Measurements from ENCODE around the gene CLK4. TPM values are rescaled to one million over a fixed set of nuclear protein-coding genes. Genes with fewer than 3 reads are reported as not detected.

Gene CLK4
- total and polyA plus RNA-seq, 12 donors: 7.3 to 57.0 (median 29.0) TPM

DNA sequence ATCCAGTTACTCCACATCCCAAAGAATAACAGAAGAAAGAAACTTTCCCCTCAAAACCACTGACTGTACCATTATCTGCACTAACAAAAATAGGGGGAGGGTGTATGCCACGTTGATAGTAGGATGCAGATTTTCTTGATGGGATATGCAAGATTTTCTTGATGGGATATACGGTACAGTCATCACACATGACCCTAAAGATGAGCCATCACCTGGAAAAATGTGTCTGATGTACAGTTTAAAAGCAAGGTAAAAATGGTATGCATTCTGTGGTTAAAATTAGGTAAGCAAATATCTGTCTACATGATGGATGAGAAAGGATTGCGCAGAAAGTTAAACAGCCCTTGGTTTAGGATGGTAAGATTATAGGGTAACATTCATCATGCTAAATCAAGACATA is 45.2 kb downstream of the CLK4 start:
- WGBS, 4 donors: 71 to 75% (median 73%) methylated on average over 3 of the region's 3 CpGs
- peaks cover 11% of the 10 kb centered on the region for H3K27me3 ChIP-seq
- no peaks in the 10 kb centered on the region for H3K9me3 ChIP-seq (replicated peaks in 1 of 3)
- no peak for DNase-seq
- no peaks in the 10 kb centered on the region for H3K36me3 ChIP-seq (replicated peaks in 1 of 2)
- no peaks in the 10 kb centered on the region for H3K4me1 ChIP-seq (replicated peaks in 1 of 2)
- no peak overlapping the region for H3K4me3 ChIP-seq
- intact Hi-C loops (cut with DNase I): no loop called here
- TF ChIP-seq POLR2A (IDR thresholded peaks at IDR 0.05): no peak
- TF ChIP-seq, protein P1, sequence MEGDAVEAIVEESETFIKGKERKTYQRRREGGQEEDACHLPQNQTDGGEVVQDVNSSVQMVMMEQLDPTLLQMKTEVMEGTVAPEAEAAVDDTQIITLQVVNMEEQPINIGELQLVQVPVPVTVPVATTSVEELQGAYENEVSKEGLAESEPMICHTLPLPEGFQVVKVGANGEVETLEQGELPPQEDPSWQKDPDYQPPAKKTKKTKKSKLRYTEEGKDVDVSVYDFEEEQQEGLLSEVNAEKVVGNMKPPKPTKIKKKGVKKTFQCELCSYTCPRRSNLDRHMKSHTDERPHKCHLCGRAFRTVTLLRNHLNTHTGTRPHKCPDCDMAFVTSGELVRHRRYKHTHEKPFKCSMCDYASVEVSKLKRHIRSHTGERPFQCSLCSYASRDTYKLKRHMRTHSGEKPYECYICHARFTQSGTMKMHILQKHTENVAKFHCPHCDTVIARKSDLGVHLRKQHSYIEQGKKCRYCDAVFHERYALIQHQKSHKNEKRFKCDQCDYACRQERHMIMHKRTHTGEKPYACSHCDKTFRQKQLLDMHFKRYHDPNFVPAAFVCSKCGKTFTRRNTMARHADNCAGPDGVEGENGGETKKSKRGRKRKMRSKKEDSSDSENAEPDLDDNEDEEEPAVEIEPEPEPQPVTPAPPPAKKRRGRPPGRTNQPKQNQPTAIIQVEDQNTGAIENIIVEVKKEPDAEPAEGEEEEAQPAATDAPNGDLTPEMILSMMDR (IDR thresholded peaks at IDR 0.05): no peak
- no peak overlapping the region for H3K27ac ChIP-seq

DNA sequence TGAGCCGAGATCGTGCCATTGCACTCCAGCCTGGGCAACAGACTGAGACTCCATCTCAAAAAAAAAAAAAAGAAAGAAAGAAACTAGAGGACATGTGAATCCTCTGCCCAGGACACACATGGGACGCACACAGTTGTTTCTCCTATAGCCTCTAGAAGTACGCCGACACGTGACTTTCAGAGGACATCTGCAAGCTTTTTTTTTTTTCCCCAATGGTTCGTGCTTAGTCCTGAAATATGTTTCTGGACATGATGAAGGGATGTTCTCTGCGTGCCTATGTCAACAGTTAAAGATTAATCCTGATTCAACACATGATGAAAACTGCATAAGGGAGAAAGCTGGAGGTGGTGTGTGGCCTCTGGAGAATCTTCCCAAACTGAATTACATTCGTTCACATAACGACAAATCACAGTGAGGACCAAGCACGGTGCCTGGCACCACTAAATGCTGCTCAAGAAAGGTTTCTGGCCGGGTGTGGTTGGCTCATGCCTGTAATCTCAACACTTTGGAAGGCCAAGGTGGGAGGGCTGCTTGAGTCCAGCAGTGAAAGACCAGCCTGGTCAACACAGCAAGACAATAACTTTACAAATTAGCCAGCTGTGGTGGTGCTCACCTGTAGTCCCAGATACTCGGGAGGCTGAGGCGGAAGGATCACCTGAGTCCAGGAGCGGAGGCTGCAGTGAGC is 46.4 kb downstream of the CLK4 start:
- no peak overlapping the region for H3K27ac ChIP-seq
- TF ChIP-seq, protein P1 (IDR thresholded peaks at IDR 0.05): no peak
- no peak for TF ChIP-seq POLR2A (IDR thresholded peaks at IDR 0.05)
- no peaks in the 10 kb centered on the region for H3K4me1 ChIP-seq (replicated peaks in 1 of 2)
- H3K4me3 ChIP-seq: no peak overlapping the region
- intact Hi-C loops (cut with DNase I): no loop called here
- no peak for DNase-seq
- H3K9me3 ChIP-seq (replicated peaks in 1 of 3): no peaks in the 10 kb centered on the region
- H3K27me3 ChIP-seq: peaks cover 17% of the 10 kb centered on the region
- no peaks in the 10 kb centered on the region for H3K36me3 ChIP-seq (replicated peaks in 1 of 2)
- 75 to 85% (median 81%) methylated on average over 15 of the region's 15 CpGs for WGBS, 4 donors

DNA sequence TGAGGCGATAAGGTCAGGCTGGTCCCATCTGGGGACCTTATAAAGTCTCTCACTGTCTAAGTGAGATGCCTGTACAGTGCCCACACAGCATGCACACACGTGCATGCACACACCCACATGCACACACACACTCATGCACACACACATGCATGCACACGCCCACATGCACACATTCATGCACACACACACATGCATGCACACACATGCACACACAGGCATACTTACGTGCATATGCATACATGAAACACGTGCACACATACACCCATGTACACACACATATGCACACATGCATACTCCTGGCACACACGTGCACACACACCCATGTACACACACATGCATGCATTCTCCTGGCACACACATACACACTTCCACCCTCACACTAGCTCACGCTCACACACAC is 48.9 kb downstream of the CLK4 start:
- Histone ChIP-seq H3K36me3 (replicated peaks in 1 of 2) (no peaks in the 10 kb centered on the region), H3K27me3 (peaks cover 17% of the 10 kb centered on the region), H3K9me3 (replicated peaks in 1 of 3) (no peaks in the 10 kb centered on the region), H3K4me1 (replicated peaks in 1 of 2) (no peaks in the 10 kb centered on the region), H3K4me3 (no peak overlapping the region), H3K27ac (no peak overlapping the region)
- intact Hi-C loops (cut with DNase I): no loop called here
- TF ChIP-seq, protein P1 (IDR thresholded peaks at IDR 0.05): no peak
- no peak for TF ChIP-seq POLR2A (IDR thresholded peaks at IDR 0.05)
- 79 to 91% (median 83%) methylated on average over 6 to 7 of the region's 7 CpGs for WGBS, 4 donors
- DNase-seq: no peak

DNA sequence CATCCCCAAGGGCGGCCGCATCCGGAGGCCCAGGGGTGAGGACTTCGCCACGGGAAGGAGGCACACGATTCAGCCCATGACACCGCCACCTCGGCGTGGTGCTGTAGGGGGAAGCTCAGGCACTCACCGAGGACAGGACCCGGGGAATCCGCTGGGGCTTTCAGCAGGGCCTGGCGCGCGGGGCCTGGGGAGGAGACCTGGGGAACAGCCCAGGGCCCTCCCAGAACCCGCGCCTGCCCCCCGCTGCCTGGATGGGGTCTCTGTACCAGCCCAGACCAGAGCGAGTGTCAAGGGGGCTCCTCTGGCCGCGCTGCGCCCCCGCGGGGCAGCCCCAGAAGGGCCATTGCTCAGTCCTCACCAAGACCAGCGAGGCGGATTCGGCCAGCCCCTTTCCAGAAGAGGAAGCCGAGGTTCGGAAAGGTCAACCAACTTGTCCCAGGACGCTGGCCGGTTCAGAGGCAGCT is 49.4 kb downstream of the CLK4 start:
- H3K9me3 ChIP-seq (replicated peaks in 1 of 3): no peaks in the 10 kb centered on the region
- H3K4me3 ChIP-seq: peak overlapping the region in 1 of 4 donors; percentile 42
- peak in 1 of 7 donors; percentile 44 for DNase-seq
- TF ChIP-seq, protein P1 (IDR thresholded peaks at IDR 0.05): no peak
- TF ChIP-seq POLR2A (IDR thresholded peaks at IDR 0.05): no peak
- H3K27me3 ChIP-seq: peaks cover 17% of the 10 kb centered on the region
- intact Hi-C loops (cut with DNase I): no loop called here
- no peaks in the 10 kb centered on the region for H3K4me1 ChIP-seq (replicated peaks in 1 of 2)
- H3K27ac ChIP-seq: peak overlapping the region in 2 of 5 donors; percentile 38 to 43
- WGBS, 4 donors: 29 to 50% (median 37%) methylated on average over 6 to 31 of the region's 31 CpGs
- H3K36me3 ChIP-seq (replicated peaks in 1 of 2): no peaks in the 10 kb centered on the region
